A673 (cell line): ENCODE results near the gene NRM. TPM values are rescaled to one million over a fixed set of nuclear protein-coding genes. Genes with fewer than 3 reads are reported as not detected.
A peak's percentile ranks its signal among the peaks of the same experiment; 100 is the strongest.
"Not testable (repeated sequence)": the region's sequence is repeated elsewhere in the genome, so short reads cannot be mapped to it uniquely, and the experiment has no call there.

ENCODE experiments used
- BruUV-seq: library from RNA; stranded (reverse); fragments of 400-500 nt; replicated peaks from 2 replicates; lab custom pipeline; 2021; lab: Mats Ljungman, UMichigan
- CTCF ChIA-PET: fragments of 300-600 bp; sonication (Branson Sonifier 250); formaldehyde crosslinking; loops from one replicate; lab custom pipeline; 2022; ENCODE audit warnings: antibody characterized with exemption; lab: Charles Lee
- POLR2A ChIA-PET: fragments of 300-600 bp; sonication (Branson Sonifier 250); formaldehyde crosslinking; loops from one replicate; lab custom pipeline; 2022; ENCODE audit warnings: antibody characterized with exemption; ENCODE audit not compliant: low non-redundant PET; lab: Charles Lee
- DNase-seq: peaks from one replicate; pipeline ENCODE4 v3.0.0-alpha.2; 2015; ENCODE audit warnings: low spot score
- H3K27ac ChIP-seq: fragments of 200-600 bp; sonication (generic); 2 replicates; pipeline ENCODE4 v1.5.1; 2016; ENCODE audit warnings: mixed run types, low read depth, mild to moderate bottlenecking, mixed read lengths, antibody characterized with exemption, low read length; ENCODE audit not compliant: poor library complexity, severe bottlenecking
- H3K27me3 ChIP-seq: fragments of 200-600 bp; sonication (generic); replicated peaks from 2 replicates; pipeline ENCODE4 v1.6.1; 2017; ENCODE audit warnings: mixed run types, low read depth, mild to moderate bottlenecking, mixed read lengths, antibody characterized with exemption, low read length; ENCODE audit not compliant: insufficient read depth, poor library complexity
- H3K36me3 ChIP-seq: fragments of 200-600 bp; sonication (generic); 2 replicates; pipeline ENCODE4 v1.6.1; 2016; ENCODE audit warnings: mixed run types, mild to moderate bottlenecking, mixed read lengths, antibody characterized with exemption, low read length; ENCODE audit not compliant: insufficient read depth, poor library complexity, severe bottlenecking
- H3K4me1 ChIP-seq: fragments of 200-600 bp; sonication (generic); 2 replicates; pipeline ENCODE4 v1.6.1; 2017; ENCODE audit warnings: mixed run types, mild to moderate bottlenecking, mixed read lengths, antibody characterized with exemption, low read length; ENCODE audit not compliant: insufficient read depth, poor library complexity, severe bottlenecking
- H3K4me3 ChIP-seq: fragments of 200-600 bp; sonication (generic); 2 replicates; pipeline ENCODE4 v1.5.1; 2016; ENCODE audit warnings: low read depth, mixed run types, mild to moderate bottlenecking, mixed read lengths, low read length; ENCODE audit not compliant: poor library complexity, severe bottlenecking
- H3K9me3 ChIP-seq: fragments of 200-600 bp; sonication (generic); 2 replicates; pipeline ENCODE4 v1.6.1; 2016; ENCODE audit warnings: mixed run types, low read depth, mild to moderate bottlenecking, mixed read lengths, antibody characterized with exemption, low read length; ENCODE audit not compliant: poor library complexity, severe bottlenecking
- EZH2 ChIP-seq: fragments of 200-600 bp; sonication (generic); IDR thresholded peaks from 2 replicates; pipeline ENCODE4 v1.6.1; 2017; ENCODE audit warnings: borderline replicate concordance, low read depth, mild to moderate bottlenecking, mixed read lengths, antibody characterized with exemption, low read length; ENCODE audit not compliant: poor library complexity, severe bottlenecking
- intact Hi-C: fragments of 100-400 bp; cut with micrococcal nuclease; formaldehyde crosslinking; loops from one replicate; pipeline ENCODE4 v1.10.0; 2022; ENCODE audit not compliant: unreplicated experiment
- total RNA-seq: library from RNA; stranded (reverse); gene quantifications from 2 replicates; pipeline ENCODE4 v1.2.3, GENCODE V29; 2021
- TF ChIP-seq, protein P1 (sequence below): fragments of 300-800, 200-600 bp; sonication (generic); conservative IDR thresholded peaks from 2 replicates; pipeline ENCODE4 v1.5.1; 2017; ENCODE audit warnings: low read depth, mild to moderate bottlenecking, antibody characterized with exemption, low read length, moderate library complexity, mixed read lengths

NRM gene
- total RNA-seq, 1 experiment from 2014 or later = 49.8 TPM

DNA sequence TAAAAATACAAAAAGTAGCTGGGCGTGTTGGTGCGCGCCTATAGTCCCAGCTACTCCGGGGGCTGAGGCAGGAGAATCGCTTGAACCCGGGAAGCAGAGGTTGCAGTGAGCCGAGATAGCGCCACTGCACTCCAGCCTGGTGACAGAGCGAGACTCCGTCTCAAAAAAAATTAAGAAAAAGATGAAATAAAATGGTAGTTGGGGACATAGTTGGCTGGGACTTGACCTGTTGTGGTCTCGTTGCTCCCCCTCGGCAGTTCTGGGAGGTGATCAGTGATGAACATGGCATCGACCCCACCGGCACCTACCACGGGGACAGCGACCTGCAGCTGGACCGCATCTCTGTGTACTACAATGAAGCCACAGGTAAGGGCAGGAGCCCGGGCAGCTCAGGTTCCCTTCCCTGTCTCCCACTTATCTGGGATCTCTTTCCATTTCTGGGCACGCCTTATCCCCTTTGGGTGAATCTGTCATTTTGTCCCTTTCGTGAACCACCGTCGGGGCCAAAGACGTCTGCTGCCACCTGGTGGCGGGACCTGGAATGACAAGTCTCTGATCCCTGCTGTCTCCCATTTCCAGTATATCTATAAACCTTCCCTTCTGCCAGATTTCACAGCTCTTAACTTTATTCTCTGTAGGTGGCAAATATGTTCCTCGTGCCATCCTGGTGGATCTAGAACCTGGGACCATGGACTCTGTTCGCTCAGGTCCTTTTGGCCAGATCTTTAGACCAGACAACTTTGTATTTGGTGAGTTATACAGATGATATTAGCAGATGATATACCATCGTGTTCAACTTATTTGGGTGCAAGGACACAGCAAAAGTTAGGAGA is 31.7 kb upstream of the NRM start:
- BruUV-seq = no TSS peak
- Histone ChIP-seq H3K4me1 (peaks cover 33% of the 10 kb centered on the region), H3K27me3 (no peaks in the 10 kb centered on the region), H3K4me3 (peak overlapping the region; percentile 94), H3K27ac (peak overlapping the region; percentile 98), H3K36me3 (peaks cover 47% of the 10 kb centered on the region), H3K9me3 (no peaks in the 10 kb centered on the region)
- TF ChIP-seq EZH2 = no peak
- TF ChIP-seq, protein P1, sequence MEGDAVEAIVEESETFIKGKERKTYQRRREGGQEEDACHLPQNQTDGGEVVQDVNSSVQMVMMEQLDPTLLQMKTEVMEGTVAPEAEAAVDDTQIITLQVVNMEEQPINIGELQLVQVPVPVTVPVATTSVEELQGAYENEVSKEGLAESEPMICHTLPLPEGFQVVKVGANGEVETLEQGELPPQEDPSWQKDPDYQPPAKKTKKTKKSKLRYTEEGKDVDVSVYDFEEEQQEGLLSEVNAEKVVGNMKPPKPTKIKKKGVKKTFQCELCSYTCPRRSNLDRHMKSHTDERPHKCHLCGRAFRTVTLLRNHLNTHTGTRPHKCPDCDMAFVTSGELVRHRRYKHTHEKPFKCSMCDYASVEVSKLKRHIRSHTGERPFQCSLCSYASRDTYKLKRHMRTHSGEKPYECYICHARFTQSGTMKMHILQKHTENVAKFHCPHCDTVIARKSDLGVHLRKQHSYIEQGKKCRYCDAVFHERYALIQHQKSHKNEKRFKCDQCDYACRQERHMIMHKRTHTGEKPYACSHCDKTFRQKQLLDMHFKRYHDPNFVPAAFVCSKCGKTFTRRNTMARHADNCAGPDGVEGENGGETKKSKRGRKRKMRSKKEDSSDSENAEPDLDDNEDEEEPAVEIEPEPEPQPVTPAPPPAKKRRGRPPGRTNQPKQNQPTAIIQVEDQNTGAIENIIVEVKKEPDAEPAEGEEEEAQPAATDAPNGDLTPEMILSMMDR = peak; percentile 95
- CTCF ChIA-PET = interaction anchor here (0.5 to 2.1 kb wide), 2 partner anchors 34 to 43 kb away, joined by 3 to 11 read pairs; no protein-coding TSS in a partner anchor
- DNase-seq = peak; percentile 91
- intact Hi-C loops = loop anchor here (1.0 kb wide), 1 partner anchor 43 kb away; no protein-coding TSS in a partner anchor
- POLR2A ChIA-PET = interaction anchor here (1.5 kb wide), 1 partner anchor 43 kb away, joined by 4 read pairs; no protein-coding TSS in a partner anchor

DNA sequence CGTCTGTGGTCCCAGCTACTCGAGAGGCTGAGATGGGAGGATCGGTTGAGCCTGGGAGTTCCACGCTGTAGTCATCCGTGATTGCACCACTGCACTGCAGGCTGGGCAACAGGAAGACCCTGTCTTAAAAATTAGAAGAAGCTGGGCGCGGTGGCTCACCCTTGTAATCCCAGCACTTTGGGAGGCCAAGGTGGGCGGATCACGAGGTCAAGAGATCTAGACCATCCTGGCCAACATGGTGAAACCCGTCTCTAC is 31.2 kb upstream of the NRM start:
- Histone ChIP-seq H3K27ac (peak overlapping the region; percentile 98), H3K36me3 (peaks cover 45% of the 10 kb centered on the region), H3K4me1 (peaks cover 33% of the 10 kb centered on the region), H3K4me3 (peak overlapping the region; percentile 94)
- not testable (repeated sequence) for H3K27me3 ChIP-seq, BruUV-seq, H3K9me3 ChIP-seq
- CTCF ChIA-PET = interaction anchor here (2.1 kb wide), 1 partner anchor 43 kb away, joined by 11 read pairs; no protein-coding TSS in a partner anchor
- POLR2A ChIA-PET = interaction anchor here (1.5 kb wide), 1 partner anchor 43 kb away, joined by 4 read pairs; no protein-coding TSS in a partner anchor
- intact Hi-C loops = loop anchor here (1.0 kb wide), 1 partner anchor 43 kb away; no protein-coding TSS in a partner anchor
- peak; percentile 29 for DNase-seq

DNA sequence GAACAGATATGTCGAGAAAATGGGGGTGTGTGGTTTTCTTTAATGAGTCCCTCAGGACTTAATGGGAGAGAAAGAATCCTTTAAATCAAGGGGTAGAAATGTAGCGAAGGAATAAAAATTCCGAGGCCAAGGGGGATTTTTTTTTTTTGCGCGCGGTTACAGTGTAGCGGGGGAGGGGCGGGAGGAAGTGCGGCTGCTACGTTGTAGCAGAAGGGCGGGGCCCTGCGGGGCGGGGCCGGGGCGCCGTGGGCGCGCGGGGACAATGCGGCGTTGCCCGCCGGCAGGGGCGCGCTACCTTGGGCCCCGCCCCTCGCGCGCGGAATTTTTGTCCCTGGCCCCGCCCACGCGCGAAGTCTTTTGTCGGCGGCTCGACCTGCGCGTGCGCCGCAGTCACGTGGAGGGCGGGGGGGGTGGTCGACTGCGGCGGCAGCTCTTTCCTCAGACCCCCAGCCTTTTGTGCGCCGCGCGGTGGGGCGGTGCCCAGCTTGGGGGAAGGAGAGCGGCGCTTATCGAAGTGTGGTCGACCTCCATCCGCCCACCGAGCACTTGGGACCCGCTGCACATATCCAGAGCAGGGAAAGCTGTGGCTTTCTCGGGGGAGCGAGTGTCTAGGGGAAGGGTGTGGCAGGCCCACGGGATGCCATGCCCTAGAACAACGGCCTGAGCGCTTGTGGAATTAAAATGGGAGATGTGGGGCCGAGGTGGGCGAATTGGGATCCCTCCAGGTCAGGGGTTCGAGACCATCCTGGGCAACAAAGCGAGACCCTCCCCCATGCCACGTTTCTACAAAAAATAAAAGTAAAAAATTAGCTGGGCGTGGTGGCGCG is 30.6 kb upstream of the NRM start:
- ChIA-PET CTCF (interaction anchor here (0.6 to 2.1 kb wide), 2 partner anchors 13 to 42 kb away, joined by 3 to 11 read pairs; no protein-coding TSS in a partner anchor), POLR2A (interaction anchor here (0.6 to 1.5 kb wide), 3 partner anchors 42 to 104 kb away, joined by 4 to 5 read pairs (median 5); partner anchors contain the start of genes MRPS18B and PPP1R10)
- no peak for TF ChIP-seq EZH2
- TF ChIP-seq, protein P1 = 0 out of 2 replicates have a peak, but pooled peaks have one; percentile 27
- intact Hi-C loops = loop anchor here (1.0 kb wide), 1 partner anchor 42 kb away; no protein-coding TSS in a partner anchor
- DNase-seq = peak; percentile 94
- peak overlapping the region; percentile 98 for H3K27ac ChIP-seq
- no peaks in the 10 kb centered on the region for H3K27me3 ChIP-seq
- no peaks in the 10 kb centered on the region for H3K9me3 ChIP-seq
- BruUV-seq = no TSS peak
- H3K4me1 ChIP-seq = peaks cover 35% of the 10 kb centered on the region
- H3K36me3 ChIP-seq = peaks cover 45% of the 10 kb centered on the region
- H3K4me3 ChIP-seq = peak overlapping the region; percentile 94
